NCI-H526 treated with DMSO at 0.1 percent for 48 hours (cell line): ENCODE results near the gene KRIT1.
A peak's percentile ranks its signal among the peaks of the same experiment; 100 is the strongest.
"Not testable (repeated sequence)": the region's sequence is repeated elsewhere in the genome, so short reads cannot be mapped to it uniquely, and the experiment has no call there.

Source experiments
- DNase-seq: peaks from one replicate; lab custom pipeline; 2025; lab: John Stamatoyannopoulos, UW

KRIT1 gene

GRCh38 chr7:92246360-92247101 lies 817 bp upstream of the KRIT1 start:
- DNase-seq, result peak; percentile 69

- DNase-seq, result no peak
Measured at GRCh38 chr7:92244808-92245486, 767 bp downstream of the KRIT1 start.

GRCh38 chr7:92242972-92243371 lies 2.7 kb downstream of the KRIT1 start:
- no peak for DNase-seq

DNA sequence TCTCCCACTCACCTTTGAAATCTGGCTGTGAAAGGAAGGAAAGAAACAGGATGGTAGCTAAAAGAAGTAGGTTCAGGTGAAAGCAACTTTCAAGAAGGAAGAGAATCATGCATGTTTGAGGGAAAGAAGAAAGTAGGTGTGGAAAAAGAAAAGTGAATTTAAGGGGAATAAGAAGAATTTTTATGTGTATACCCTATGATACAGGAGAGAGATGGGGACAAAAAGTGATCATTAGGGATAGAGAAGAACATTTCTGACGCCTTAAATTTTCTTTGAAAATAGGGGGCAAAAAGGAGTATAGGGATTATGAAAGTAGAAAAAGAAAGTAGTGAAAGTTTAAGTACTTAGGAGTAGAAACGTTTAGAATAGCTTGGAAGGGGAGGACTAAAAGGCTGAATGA lies 15.2 kb downstream of the KRIT1 start:
- DNase-seq, result no peak

DNA sequence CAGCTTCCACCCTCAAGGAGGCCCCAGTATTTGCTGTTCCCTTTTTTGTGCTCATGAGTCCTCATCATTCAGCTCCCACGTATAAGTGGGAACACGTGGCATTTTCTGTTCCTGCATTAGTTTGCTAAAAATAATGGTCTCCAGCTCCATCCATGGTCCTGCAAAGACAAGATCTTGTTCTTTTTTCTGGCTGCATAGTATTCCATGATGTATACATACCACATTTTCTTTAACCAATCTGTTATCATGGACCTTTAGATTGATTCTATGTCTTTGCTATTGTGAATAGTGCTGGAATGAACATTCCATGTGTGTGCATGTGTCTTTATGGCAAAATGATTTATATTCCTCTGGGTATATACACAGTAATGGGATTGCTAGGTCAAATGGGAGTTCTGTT lies 17.0 kb downstream of the KRIT1 start:
- no peak for DNase-seq

DNA sequence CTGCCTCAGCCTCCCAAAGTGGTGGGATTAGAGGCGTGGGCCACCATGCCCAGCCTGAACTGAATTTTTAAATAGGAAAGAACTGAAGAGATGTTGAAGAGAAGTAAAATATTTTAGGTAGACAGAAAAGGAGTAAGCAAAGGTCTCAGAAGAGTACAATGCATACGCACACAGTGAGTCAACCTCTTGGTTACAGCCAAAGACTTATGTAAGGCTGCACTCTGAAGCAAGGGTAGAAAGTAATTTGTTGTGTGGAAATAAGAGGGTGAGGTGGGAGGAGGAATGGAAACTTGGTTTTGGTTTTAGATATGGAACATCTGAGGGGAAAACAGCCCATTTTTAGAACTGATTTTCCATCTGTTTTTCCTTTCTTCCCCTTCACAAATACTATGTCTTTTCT lies 17.6 kb downstream of the KRIT1 start:
- DNase-seq, result no peak

DNA sequence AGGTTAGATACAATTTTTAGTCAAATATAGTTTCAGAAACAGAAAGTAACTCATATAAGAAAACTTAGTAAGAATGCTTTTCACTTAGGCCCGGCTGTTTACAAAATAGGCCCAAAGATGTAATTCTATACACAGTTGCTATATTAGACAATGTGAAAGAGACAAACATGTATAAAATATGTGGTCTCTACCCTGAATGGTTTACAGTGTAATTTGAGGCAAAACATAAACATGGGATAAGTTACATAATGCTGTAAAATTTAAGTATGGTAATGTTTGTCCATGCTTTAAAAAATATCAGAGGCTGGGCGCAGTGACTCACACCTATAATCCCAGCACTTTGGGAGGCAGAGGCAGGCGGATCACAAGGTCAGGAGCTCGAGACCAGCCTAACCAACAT lies 18.7 kb downstream of the KRIT1 start:
- DNase-seq, result no peak

- DNase-seq, result no peak
Measured at GRCh38 chr7:92221766-92222165, 23.9 kb downstream of the KRIT1 start.

DNA sequence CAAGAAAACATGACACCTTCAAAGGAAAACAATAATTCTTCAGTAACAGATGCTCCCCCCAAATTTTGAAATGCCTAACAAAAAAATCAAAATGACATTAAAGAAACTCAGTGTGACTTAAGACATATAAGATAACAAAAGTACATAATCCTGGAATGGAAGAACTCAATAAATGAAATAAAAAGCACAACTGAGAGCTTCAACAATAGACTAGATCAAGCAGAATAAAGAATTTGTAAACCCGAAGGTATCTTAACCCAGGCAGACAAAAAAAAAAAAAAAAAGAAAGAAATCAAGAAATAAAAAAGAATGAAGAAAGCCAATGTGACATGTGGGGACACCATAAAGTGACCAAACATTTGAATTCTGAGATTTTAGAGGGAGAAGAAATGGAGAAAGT lies 39.0 kb downstream of the KRIT1 start:
- no peak for DNase-seq

DNA sequence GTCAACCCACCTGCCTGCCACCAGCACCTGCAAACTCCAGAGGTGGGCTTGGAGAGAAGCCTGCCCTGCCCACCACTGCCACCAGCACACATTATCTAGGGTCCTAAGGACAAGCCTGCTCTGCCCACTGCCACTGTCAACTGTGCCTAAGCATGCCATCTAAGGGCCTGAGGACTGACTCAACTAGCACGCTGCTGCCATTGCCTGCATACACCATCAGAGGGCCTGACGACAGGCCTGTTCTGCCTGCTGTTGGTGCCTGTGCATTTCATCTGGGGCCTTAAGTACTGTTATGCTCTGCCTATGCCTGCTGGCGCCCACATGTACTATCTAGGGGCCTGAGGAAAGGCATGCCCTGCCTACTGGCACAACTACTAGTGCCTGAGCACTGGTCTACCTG lies 39.7 kb downstream of the KRIT1 start:
- DNase-seq, result no peak

GRCh38 chr7:92200791-92201190 lies 44.9 kb downstream of the KRIT1 start:
- DNase-seq, result no peak

- no peak for DNase-seq
Measured at GRCh38 chr7:92192326-92192725, 53.4 kb downstream of the KRIT1 start.

DNA sequence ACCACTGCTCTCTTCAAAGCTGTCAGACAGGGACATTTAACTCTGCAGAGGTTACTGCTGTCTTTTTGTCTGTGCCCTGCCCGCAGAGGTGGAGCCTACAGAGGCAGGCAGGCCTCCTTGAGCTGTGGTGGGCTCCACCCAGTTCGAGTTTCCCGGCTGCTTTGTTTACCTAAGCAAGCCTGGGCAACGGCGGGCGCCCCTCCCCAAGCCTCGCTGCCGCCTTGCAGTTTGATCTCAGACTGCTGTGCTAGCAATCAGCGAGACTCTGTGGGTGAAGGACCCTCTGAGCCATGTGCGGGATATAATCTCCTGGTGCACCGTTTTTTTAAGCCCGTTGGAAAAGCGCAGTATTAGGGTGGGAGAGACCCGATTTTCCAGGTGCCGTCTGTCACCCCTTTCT lies 56.5 kb downstream of the KRIT1 start:
- DNase-seq, result not testable (repeated sequence)

DNA sequence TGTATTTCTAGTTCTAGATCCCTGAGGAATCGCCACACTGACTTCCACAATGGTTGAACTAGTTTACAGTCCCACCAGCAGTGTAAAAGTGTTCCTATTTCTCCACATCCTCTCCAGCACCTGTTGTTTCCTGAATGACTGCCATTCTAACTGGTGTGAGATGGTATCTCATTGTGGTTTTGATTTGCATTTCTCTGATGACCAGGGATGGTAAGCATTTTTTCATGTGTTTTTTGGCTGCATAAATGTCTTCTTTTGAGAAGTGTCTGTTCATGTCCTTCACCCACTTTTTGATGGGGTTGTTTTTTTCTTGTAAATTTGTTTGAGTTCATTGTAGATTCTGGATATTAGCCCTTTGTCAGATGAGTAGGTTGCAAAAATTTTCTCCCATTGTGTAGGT lies 61.4 kb downstream of the KRIT1 start:
- DNase-seq, result not testable (repeated sequence)

DNA sequence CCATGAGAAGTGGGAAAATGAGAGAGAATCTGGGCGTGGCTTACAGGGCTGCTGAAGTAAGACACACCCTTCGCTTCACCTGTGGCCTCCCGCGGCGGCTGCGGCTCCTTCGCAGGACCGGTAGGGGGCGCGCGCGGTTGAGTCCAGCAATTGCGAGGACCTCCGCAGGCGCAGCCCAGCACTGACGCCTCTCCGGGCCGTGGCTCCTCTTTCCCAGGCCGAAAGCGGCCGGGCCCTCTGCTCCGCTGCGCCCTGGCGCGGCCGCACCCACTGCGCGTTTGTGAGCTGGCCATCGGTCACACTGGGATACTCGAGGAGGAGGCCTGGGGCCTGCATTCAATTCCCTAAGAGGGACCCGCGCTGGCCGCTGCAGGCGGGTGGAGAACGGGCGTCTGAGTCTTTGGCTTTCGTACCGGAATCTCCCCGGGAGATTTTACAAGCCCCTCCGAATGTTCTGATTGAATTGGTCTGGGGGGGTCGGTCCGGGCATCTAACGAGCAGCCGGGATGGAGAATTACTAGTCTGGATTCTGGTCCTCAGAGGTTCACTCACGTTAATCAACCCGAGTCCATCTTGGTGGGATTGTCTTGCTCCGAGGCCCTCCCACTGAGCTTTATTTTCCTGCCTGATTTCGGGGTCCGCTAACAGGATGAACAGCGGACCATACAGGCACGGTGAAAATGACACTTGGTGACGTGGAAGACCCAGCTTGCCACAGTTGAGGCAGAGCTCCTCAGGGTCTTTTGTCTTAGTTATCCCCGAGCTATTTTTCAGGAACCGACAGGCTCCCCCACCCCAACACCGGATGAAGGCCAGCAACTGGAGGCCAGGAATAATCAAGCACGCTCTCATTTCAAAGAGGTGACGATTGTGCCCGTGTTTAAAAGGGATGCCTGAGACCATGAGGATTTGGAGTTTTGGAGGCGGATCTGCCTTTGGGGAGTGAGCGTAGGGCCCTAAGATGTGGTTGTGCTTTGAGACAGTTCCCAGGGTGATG lies 66.5 kb downstream of the KRIT1 start, which contains the start of gene LRRD1:
TSS of gene LRRD1 (minus strand) at position 215 of the 997 bp plus-strand sequence. CDS start 13,940 bp downstream, outside the sequence.
- peak; percentile 33 for DNase-seq

GRCh38 chr7:92177362-92177761 lies 68.4 kb downstream of the KRIT1 start:
- no peak for DNase-seq

- not testable (repeated sequence) for DNase-seq
Measured at GRCh38 chr7:92169529-92169928, 76.2 kb downstream of the KRIT1 start.

GRCh38 chr7:92161271-92161670 lies 84.4 kb downstream of the KRIT1 start:
- no peak for DNase-seq

- DNase-seq, result no peak
Measured at GRCh38 chr7:92158660-92159575, 86.8 kb downstream of the KRIT1 start.

- DNase-seq, result no peak
Measured at GRCh38 chr7:92156990-92157389, 88.7 kb downstream of the KRIT1 start.

- no peak for DNase-seq
Measured at GRCh38 chr7:92155108-92155739, 90.5 kb downstream of the KRIT1 start.
